ENCODE results near the gene NEURL1. TPM values are rescaled to one million over a fixed set of nuclear protein-coding genes. Genes with fewer than 3 reads are reported as not detected.
"Not testable (repeated sequence)": the region's sequence is repeated elsewhere in the genome, so short reads cannot be mapped to it uniquely, and the experiment has no call there.

NEURL1 gene
- total and polyA plus RNA-seq, 5 donors: 0.11 to 0.20 (median 0.16) TPM

GRCh38 chr10:103510046-103510685 is 16.7 kb downstream of the NEURL1 start:
- H3K4me1 ChIP-seq (ENCODE audit: control insufficient read depth, insufficient read depth, low read length): no peaks in the 10 kb centered on the region
- 93% methylated on average over 8 of the region's 8 CpGs for WGBS
- ATAC-seq: no peak
- no peak for DNase-seq
- H3K4me3 ChIP-seq (ENCODE audit: low read length): no peak overlapping the region
- no peak overlapping the region for H3K27ac ChIP-seq (ENCODE audit: low read length)
- H3K9me3 ChIP-seq (ENCODE audit: control insufficient read depth, low read length): no peaks in the 10 kb centered on the region
- H3K27me3 ChIP-seq (ENCODE audit: control insufficient read depth, insufficient read depth): no peaks in the 10 kb centered on the region
- intact Hi-C loops (cut with DNase I): no loop called here

DNA sequence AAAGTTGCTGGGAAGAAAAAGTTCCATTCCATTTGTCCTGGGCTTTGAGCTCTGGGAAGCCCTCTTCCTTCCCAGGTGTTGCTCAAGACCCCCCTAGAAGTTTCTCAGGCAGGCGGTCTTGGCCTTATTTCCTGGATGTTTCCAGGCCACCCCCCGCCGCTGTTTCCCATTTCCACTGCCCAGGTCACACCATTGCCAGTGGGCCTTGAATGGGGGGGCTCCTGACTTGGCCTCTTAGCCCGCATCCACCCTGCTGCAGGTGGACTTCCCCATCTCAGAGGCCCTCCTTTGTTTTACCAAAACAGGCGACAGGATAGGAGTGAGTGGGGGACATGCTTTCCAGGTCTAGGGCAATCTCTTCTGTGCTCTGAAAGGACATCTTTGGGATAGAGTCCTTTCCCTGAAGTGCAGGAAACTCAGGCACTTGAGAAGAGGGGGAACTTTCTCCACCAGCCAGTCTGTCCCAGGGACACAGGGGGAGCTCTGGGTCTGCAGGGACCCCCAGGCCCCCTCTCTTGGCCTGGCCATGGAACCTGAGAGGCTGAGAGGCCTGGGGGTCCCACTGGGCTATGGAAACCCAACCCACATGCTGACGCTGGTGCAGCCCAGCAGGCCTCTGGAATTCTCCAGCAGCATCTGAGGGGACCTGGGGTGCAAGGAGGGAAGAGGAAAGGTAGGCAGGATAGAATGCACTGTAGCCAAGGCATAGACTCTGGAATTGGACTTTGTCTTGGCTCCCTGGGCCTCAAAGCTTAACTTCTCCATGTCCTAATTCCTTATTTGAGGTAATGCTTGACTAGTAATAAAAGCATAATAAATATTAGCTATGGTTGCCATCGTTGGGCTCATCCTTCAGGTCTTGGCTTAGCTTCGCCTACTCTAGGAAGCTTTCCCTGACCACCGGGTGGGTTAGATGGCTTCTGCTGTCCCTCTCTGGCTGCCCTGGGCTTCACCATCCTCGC is 17.6 kb downstream of the NEURL1 start:
- no peaks in the 10 kb centered on the region for H3K27me3 ChIP-seq (ENCODE audit: control insufficient read depth, insufficient read depth)
- H3K9me3 ChIP-seq (ENCODE audit: control insufficient read depth, low read length): no peaks in the 10 kb centered on the region
- no peak overlapping the region for H3K27ac ChIP-seq (ENCODE audit: low read length)
- no peak overlapping the region for H3K4me3 ChIP-seq (ENCODE audit: low read length)
- DNase-seq (no peak), ATAC-seq (no peak)
- H3K4me1 ChIP-seq (ENCODE audit: control insufficient read depth, insufficient read depth, low read length): no peaks in the 10 kb centered on the region
- 92% methylated on average over 10 of the region's 10 CpGs for WGBS
- intact Hi-C loops (cut with DNase I): no loop called here

- Histone ChIP-seq H3K27me3 (ENCODE audit: control insufficient read depth, insufficient read depth) (no peaks in the 10 kb centered on the region), H3K9me3 (ENCODE audit: control insufficient read depth, low read length) (no peaks in the 10 kb centered on the region), H3K27ac (ENCODE audit: low read length) (no peak overlapping the region), H3K4me3 (ENCODE audit: low read length) (no peak overlapping the region), H3K4me1 (ENCODE audit: control insufficient read depth, insufficient read depth, low read length) (no peaks in the 10 kb centered on the region)
- ATAC-seq (no peak), DNase-seq (no peak)
- intact Hi-C loops (cut with DNase I): no loop called here
Measured at GRCh38 chr10:103512166-103512565, 18.7 kb downstream of the NEURL1 start.

- Histone ChIP-seq H3K27ac (ENCODE audit: low read length) (no peak overlapping the region), H3K4me1 (ENCODE audit: control insufficient read depth, insufficient read depth, low read length) (no peaks in the 10 kb centered on the region), H3K4me3 (ENCODE audit: low read length) (no peak overlapping the region), H3K27me3 (ENCODE audit: control insufficient read depth, insufficient read depth) (no peaks in the 10 kb centered on the region), H3K9me3 (ENCODE audit: control insufficient read depth, low read length) (no peaks in the 10 kb centered on the region)
- ATAC-seq: no peak
- DNase-seq: no peak
- WGBS: 89% methylated on average over 13 of the region's 13 CpGs
- intact Hi-C loops (cut with DNase I): no loop called here
Measured at GRCh38 chr10:103512591-103513379, 19.3 kb downstream of the NEURL1 start.

GRCh38 chr10:103513380-103514060 is 20.0 kb downstream of the NEURL1 start:
- ATAC-seq (no peak), DNase-seq (no peak)
- H3K9me3 ChIP-seq (ENCODE audit: control insufficient read depth, low read length): no peaks in the 10 kb centered on the region
- intact Hi-C loops (cut with DNase I): no loop called here
- H3K4me3 ChIP-seq (ENCODE audit: low read length): no peak overlapping the region
- no peaks in the 10 kb centered on the region for H3K27me3 ChIP-seq (ENCODE audit: control insufficient read depth, insufficient read depth)
- no peak overlapping the region for H3K27ac ChIP-seq (ENCODE audit: low read length)
- H3K4me1 ChIP-seq (ENCODE audit: control insufficient read depth, insufficient read depth, low read length): no peaks in the 10 kb centered on the region
- WGBS: 95% methylated on average over 8 of the region's 8 CpGs

GRCh38 chr10:103514244-103514643 is 20.7 kb downstream of the NEURL1 start:
- ATAC-seq: no peak
- intact Hi-C loops (cut with DNase I): no loop called here
- no peak for DNase-seq
- H3K9me3 ChIP-seq (ENCODE audit: control insufficient read depth, low read length): no peaks in the 10 kb centered on the region
- H3K27me3 ChIP-seq (ENCODE audit: control insufficient read depth, insufficient read depth): no peaks in the 10 kb centered on the region
- H3K4me3 ChIP-seq (ENCODE audit: low read length): no peak overlapping the region
- H3K4me1 ChIP-seq (ENCODE audit: control insufficient read depth, insufficient read depth, low read length): no peaks in the 10 kb centered on the region
- WGBS: 95% methylated on average over 5 of the region's 5 CpGs
- no peak overlapping the region for H3K27ac ChIP-seq (ENCODE audit: low read length)

DNA sequence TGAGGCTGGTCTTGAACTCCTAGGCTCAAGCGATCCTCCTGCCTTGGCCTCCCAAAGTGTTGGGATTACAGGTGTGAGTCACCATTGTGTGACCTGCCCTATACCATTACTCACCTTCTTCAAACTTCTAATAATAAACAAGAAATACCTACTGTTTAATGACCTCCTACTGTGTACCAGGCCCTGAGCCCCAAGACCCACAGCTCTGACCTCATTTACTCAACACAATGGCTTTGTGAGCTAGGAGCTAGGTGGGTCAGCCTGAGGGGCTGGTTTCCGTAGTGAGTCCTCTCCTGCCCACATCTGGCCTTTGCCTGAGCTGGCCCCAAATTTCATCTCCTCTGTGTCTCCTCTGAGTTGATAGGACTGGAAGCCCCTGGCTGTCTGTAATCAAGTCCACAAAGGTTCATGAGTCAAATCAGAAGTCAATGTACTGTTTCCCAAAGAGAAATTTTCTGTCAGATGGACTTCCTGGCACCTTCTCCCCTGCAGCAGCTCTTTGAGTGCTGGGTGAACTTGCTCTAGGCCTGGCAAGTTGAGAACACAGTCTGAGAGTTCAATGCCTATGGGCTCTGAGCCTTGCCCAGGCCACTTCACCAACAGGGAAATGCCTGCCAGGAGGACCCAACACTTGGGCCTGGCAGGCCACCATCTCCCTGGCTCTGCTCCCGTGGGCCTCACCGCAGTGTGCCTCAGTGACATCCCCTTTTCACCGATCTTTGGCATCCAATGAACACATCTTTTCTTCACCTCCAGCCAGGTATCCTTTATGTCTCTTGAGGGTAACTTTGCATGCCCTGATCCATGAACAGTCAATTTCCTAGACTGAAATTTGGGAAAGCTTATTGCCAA is 24.0 kb downstream of the NEURL1 start:
- no peaks in the 10 kb centered on the region for H3K27me3 ChIP-seq (ENCODE audit: control insufficient read depth, insufficient read depth)
- H3K9me3 ChIP-seq (ENCODE audit: control insufficient read depth, low read length): no peaks in the 10 kb centered on the region
- no peak overlapping the region for H3K4me3 ChIP-seq (ENCODE audit: low read length)
- no peak for DNase-seq
- H3K4me1 ChIP-seq (ENCODE audit: control insufficient read depth, insufficient read depth, low read length): no peaks in the 10 kb centered on the region
- intact Hi-C loops (cut with DNase I): no loop called here
- H3K27ac ChIP-seq (ENCODE audit: low read length): no peak overlapping the region
- 99% methylated on average over 5 of the region's 5 CpGs for WGBS
- no peak for ATAC-seq

DNA sequence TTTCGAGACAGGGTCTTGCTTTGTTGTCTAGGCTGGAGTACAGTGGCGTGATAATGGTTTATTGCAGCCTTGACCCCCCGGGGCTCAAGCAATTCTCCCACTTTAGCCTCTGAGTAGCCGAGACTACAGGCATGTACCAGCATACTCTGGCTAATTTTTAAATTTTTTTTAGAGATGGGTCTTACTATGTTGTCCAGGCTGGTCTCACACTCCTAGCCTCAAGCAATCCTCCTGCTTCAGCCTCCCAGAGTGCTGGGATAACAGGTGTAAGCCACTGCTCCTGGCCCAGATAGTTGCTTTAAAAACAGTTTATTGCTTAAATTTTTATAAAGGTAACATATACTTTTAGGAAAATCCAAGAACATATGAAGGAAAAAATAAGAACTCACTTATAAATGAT is 26.3 kb downstream of the NEURL1 start:
- no peak overlapping the region for H3K27ac ChIP-seq (ENCODE audit: low read length)
- H3K4me1 ChIP-seq (ENCODE audit: control insufficient read depth, insufficient read depth, low read length): no peaks in the 10 kb centered on the region
- H3K4me3 ChIP-seq (ENCODE audit: low read length): no peak overlapping the region
- ATAC-seq (no peak), DNase-seq (no peak)
- H3K9me3 ChIP-seq (ENCODE audit: control insufficient read depth, low read length): no peaks in the 10 kb centered on the region
- no peaks in the 10 kb centered on the region for H3K27me3 ChIP-seq (ENCODE audit: control insufficient read depth, insufficient read depth)
- intact Hi-C loops (cut with DNase I): no loop called here
- WGBS: 79% methylated on average over 4 of the region's 4 CpGs

DNA sequence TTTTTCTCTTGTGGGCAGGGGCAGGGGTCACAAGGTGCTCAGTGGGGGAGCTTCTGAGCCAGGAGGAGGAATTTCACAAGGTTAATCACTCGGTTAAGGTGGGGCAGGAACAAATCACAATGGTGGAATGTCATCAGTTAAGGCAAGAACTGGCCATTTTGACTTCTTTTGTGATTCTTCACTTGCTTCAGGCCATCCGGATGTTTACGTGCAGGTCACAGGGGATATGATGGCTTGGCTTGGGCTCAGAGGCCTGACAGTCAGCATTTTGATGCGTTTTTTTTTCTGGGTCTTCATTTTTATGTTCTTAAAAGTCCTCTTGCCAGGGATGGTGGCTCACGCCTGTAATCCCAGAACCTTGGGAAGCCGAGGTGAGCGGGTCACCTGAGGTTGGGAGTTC is 28.5 kb downstream of the NEURL1 start:
- 84% methylated on average over 7 of the region's 7 CpGs for WGBS
- H3K4me3 ChIP-seq (ENCODE audit: low read length); H3K4me1 ChIP-seq (ENCODE audit: control insufficient read depth, insufficient read depth, low read length); H3K27ac ChIP-seq (ENCODE audit: low read length); H3K9me3 ChIP-seq (ENCODE audit: control insufficient read depth, low read length); DNase-seq; ATAC-seq; H3K27me3 ChIP-seq (ENCODE audit: control insufficient read depth, insufficient read depth); intact Hi-C loops (cut with DNase I): not testable (repeated sequence)

- no peak overlapping the region for H3K4me3 ChIP-seq (ENCODE audit: low read length)
- DNase-seq (no peak), ATAC-seq (no peak)
- no peaks in the 10 kb centered on the region for H3K27me3 ChIP-seq (ENCODE audit: control insufficient read depth, insufficient read depth)
- no peak overlapping the region for H3K27ac ChIP-seq (ENCODE audit: low read length)
- no peaks in the 10 kb centered on the region for H3K4me1 ChIP-seq (ENCODE audit: control insufficient read depth, insufficient read depth, low read length)
- 90% methylated on average over 4 of the region's 4 CpGs for WGBS
- intact Hi-C loops (cut with DNase I): no loop called here
- no peaks in the 10 kb centered on the region for H3K9me3 ChIP-seq (ENCODE audit: control insufficient read depth, low read length)
Measured at GRCh38 chr10:103523683-103524082, 30.2 kb downstream of the NEURL1 start.
